ENCODE results near the gene SYNGR2. TPM values are rescaled to one million over a fixed set of nuclear protein-coding genes. Genes with fewer than 3 reads are reported as not detected.
A peak's percentile ranks its signal among the peaks of the same experiment; 100 is the strongest.

SYNGR2 gene
- total RNA-seq, 2 donors from 2014 or later = 61.7 to 100 TPM

- Histone ChIP-seq H3K9me3 (no peaks in the 10 kb centered on the region), H3K4me1 (ENCODE audit: control insufficient read depth in 1 of 2, low read depth in 2 of 2) (peaks cover 19 to 38% of the 10 kb centered on the region in 2 donors), H3K36me3 (no peaks in the 10 kb centered on the region), H3K4me3 (no peak overlapping the region), H3K27me3 (replicated peaks; ENCODE audit: insufficient read depth) (no peaks in the 10 kb centered on the region), H3K27ac (no peak overlapping the region)
- ATAC-seq (ENCODE audit: insufficient number of reproducible peaks, low FRiP score, low read depth) (no peak), DNase-seq (ENCODE audit: low spot score) (no peak)
- TF ChIP-seq CTCF (IDR thresholded peaks at IDR 0.05) = no peak
Observed at GRCh38 chr17:78125138-78125913, 43.1 kb upstream of the SYNGR2 start.

DNA sequence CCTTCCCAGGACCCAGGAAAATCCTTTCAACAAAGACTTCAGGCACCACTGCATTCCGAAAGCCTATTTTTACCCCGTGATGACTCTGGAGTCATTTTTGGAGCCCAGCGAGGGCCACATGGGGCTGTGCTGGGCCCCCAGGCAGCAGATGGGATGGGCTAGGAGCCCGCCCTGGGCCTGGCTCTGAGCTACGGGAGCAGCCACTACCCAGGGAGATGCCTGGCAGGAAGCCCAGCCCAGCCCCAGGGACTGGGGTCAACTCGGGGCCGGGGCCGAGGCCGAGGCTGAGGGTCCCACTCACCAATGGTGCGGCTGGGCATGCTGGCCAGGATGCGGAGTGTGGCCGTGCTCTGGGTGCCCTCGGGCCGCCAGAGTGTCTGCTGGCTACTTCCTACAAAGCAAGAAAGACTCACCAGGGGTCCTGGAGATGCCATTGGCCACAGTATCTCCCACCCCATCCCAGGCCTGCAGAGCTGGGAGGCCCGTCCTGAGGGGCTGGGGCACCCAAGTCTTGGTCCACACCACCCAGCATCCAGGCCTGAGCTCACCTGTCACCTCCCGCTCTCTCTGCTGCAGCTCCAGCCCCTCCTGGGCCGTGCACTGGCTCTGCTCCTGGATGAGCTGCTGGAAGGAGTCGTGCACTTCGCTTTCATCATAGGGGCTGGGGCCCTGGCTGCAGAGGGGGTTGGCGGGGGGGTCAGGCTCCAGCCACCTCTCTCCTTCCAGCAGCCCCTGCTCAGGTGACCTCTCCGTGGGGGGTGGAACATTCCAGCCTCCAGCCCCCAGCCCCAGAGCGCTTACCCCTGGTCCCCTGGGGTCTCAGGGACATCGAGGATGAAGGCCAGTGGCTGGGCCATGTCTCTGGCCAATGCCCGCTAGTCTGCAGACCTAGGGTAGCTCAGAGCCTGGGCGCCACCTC, 42.1 kb upstream of the SYNGR2 start:
- TF ChIP-seq CTCF (IDR thresholded peaks at IDR 0.05) = no peak
- Histone ChIP-seq H3K4me3 (no peak overlapping the region), H3K4me1 (ENCODE audit: control insufficient read depth in 1 of 2, low read depth in 2 of 2) (peaks cover 19 to 38% of the 10 kb centered on the region in 2 donors), H3K27me3 (replicated peaks; ENCODE audit: insufficient read depth) (no peaks in the 10 kb centered on the region), H3K9me3 (no peaks in the 10 kb centered on the region), H3K27ac (no peak overlapping the region), H3K36me3 (no peaks in the 10 kb centered on the region)
- ATAC-seq (ENCODE audit: insufficient number of reproducible peaks, low FRiP score, low read depth) = no peak
- no peak for DNase-seq (ENCODE audit: low spot score)

GRCh38 chr17:78126895-78127238, 41.5 kb upstream of the SYNGR2 start:
- Histone ChIP-seq H3K4me1 (ENCODE audit: control insufficient read depth in 1 of 2, low read depth in 2 of 2) (peaks cover 19 to 40% of the 10 kb centered on the region in 2 donors), H3K9me3 (no peaks in the 10 kb centered on the region), H3K4me3 (peak overlapping the region; percentile 79), H3K27me3 (replicated peaks; ENCODE audit: insufficient read depth) (no peaks in the 10 kb centered on the region), H3K27ac (no peak overlapping the region), H3K36me3 (no peaks in the 10 kb centered on the region)
- ATAC-seq (ENCODE audit: insufficient number of reproducible peaks, low FRiP score, low read depth) = no peak
- no peak for TF ChIP-seq CTCF (IDR thresholded peaks at IDR 0.05)
- no peak for DNase-seq (ENCODE audit: low spot score)

DNA sequence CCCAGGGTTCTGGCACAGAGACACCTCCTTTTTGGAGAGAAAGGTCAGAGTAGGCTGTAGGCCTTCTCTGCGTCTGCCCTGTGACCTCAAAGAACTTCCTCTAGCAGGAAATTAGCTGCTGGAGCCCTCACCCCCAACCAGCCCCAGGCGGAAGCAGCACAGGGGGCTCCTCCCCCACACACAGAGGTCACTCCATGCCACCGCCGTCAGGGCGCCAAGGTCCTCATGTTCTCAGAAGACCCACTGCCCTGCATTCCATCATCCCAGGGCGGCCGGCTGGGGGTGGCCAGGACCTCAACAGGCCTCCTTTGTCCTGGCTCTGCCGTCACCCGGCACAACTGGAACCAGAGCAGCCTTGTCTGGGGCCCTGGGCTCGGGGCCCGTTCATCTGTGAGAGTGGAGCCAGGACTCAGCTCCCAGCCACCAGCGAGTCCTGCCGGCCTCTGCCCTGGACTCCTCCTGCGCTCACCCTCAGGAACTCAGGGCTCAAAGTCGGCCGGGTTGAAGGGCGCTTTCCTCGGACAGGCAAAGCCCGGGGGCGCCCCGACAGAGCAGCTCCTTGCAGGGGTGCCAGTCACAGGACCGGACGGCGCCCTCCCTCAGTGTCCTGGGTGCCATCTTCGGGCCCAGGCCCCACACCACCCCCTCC, 41.0 kb upstream of the SYNGR2 start:
- Histone ChIP-seq H3K4me1 (ENCODE audit: control insufficient read depth in 1 of 2, low read depth in 2 of 2) (peaks cover 19 to 45% of the 10 kb centered on the region in 2 donors), H3K36me3 (no peaks in the 10 kb centered on the region), H3K4me3 (peak overlapping the region; percentile 79), H3K9me3 (no peaks in the 10 kb centered on the region), H3K27me3 (replicated peaks; ENCODE audit: insufficient read depth) (no peaks in the 10 kb centered on the region), H3K27ac (peak overlapping the region in 1 of 2 donors; percentile 57)
- DNase-seq (ENCODE audit: low spot score) = no peak
- peak; percentile 1 for ATAC-seq (ENCODE audit: insufficient number of reproducible peaks, low FRiP score, low read depth)
- no peak for TF ChIP-seq CTCF (IDR thresholded peaks at IDR 0.05)

All from thoracic aorta (tissue), 2 donors.